ENCODE measurements around the gene PGAP2.

The PGAP2 gene

GRCh38 chr11:3795131-3796001, 13.0 kb upstream of the PGAP2 start:
- Histone ChIP-seq H3K9ac (ENCODE audit: low read length) (no peak overlapping the region), H3K4me3 (ENCODE audit: low read depth in 1 of 2, low read length in 2 of 2) (peak overlapping the region in 1 of 2 donors; percentile 80), H3K9me3 (ENCODE audit: low read length) (no peaks in the 10 kb centered on the region), H3K27me3 (ENCODE audit: control insufficient read depth in 1 of 2, insufficient read depth in 2 of 2, low read length in 2 of 2) (no peaks in the 10 kb centered on the region), H3K4me1 (ENCODE audit: insufficient read depth, low read length) (peaks cover 18% of the 10 kb centered on the region), H3K27ac (ENCODE audit: low read depth, low read length) (no peak overlapping the region), H3K36me3 (ENCODE audit: insufficient read depth, low read length) (peaks cover 16% of the 10 kb centered on the region)

DNA sequence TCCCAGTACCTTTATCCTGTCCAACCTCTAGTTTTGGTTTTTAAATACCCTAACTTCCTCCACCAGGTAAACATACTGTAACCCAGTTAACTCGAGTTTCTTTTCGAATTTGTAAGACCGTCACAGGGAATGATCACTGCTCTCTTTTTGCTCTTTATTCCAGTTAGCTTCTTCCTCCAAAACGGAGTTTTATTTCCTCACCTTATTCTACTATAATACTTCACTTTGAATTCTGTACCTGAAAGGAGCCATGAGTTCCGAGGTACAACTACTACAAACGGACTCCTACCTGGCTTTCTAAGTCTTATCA, 12.4 kb upstream of the PGAP2 start:
- Histone ChIP-seq H3K27ac (ENCODE audit: low read depth, low read length) (peak overlapping the region; percentile 1), H3K9me3 (ENCODE audit: low read length) (no peaks in the 10 kb centered on the region), H3K36me3 (ENCODE audit: insufficient read depth, low read length) (peaks cover 16% of the 10 kb centered on the region), H3K4me1 (ENCODE audit: insufficient read depth, low read length) (peaks cover 16% of the 10 kb centered on the region), H3K4me3 (ENCODE audit: low read depth in 1 of 2, low read length in 2 of 2) (peak overlapping the region in 1 of 2 donors; percentile 80), H3K27me3 (ENCODE audit: control insufficient read depth in 1 of 2, insufficient read depth in 2 of 2, low read length in 2 of 2) (no peaks in the 10 kb centered on the region), H3K9ac (ENCODE audit: low read length) (peak overlapping the region; percentile 81)

GRCh38 chr11:3796346-3796745, 12.0 kb upstream of the PGAP2 start:
- Histone ChIP-seq H3K4me3 (ENCODE audit: low read depth in 1 of 2, low read length in 2 of 2) (peak overlapping the region; percentile 75 to 80), H3K9me3 (ENCODE audit: low read length) (no peaks in the 10 kb centered on the region), H3K4me1 (ENCODE audit: insufficient read depth, low read length) (peaks cover 16% of the 10 kb centered on the region), H3K36me3 (ENCODE audit: insufficient read depth, low read length) (peaks cover 16% of the 10 kb centered on the region), H3K9ac (ENCODE audit: low read length) (peak overlapping the region; percentile 81), H3K27ac (ENCODE audit: low read depth, low read length) (peak overlapping the region; percentile 95), H3K27me3 (ENCODE audit: control insufficient read depth in 1 of 2, insufficient read depth in 2 of 2, low read length in 2 of 2) (no peaks in the 10 kb centered on the region)

DNA sequence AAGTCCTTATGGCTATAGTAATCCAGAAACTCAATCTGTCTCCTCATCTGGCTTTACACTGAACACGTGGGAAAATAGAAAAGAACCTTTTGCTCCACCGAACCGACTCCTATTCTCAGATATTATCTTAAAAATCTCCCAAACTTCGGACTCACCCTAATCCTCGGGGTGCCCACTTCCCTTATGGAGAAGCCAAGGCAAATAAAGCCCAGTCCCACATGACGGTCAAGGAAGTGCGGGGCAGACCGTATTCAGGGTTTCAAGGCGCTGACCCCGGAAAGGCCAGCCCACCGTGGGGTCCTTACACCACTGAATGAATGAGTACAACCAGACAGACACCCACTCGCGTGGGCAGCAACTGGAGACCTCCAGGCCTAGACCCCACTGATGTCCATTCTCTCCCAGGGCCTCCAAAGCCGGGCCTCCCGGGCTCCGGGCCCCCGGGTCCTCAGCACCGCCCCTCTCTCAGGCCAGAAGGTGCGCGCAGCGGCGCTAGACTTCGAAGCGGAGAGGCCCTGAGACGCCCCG, 11.5 kb upstream of the PGAP2 start:
- Histone ChIP-seq H3K27me3 (ENCODE audit: control insufficient read depth in 1 of 2, insufficient read depth in 2 of 2, low read length in 2 of 2) (no peaks in the 10 kb centered on the region), H3K4me3 (ENCODE audit: low read depth in 1 of 2, low read length in 2 of 2) (peak overlapping the region; percentile 75 to 80), H3K27ac (ENCODE audit: low read depth, low read length) (peak overlapping the region; percentile 95), H3K4me1 (ENCODE audit: insufficient read depth, low read length) (peaks cover 16% of the 10 kb centered on the region), H3K36me3 (ENCODE audit: insufficient read depth, low read length) (peaks cover 16% of the 10 kb centered on the region), H3K9ac (ENCODE audit: low read length) (peak overlapping the region; percentile 81), H3K9me3 (ENCODE audit: low read length) (no peaks in the 10 kb centered on the region)

DNA sequence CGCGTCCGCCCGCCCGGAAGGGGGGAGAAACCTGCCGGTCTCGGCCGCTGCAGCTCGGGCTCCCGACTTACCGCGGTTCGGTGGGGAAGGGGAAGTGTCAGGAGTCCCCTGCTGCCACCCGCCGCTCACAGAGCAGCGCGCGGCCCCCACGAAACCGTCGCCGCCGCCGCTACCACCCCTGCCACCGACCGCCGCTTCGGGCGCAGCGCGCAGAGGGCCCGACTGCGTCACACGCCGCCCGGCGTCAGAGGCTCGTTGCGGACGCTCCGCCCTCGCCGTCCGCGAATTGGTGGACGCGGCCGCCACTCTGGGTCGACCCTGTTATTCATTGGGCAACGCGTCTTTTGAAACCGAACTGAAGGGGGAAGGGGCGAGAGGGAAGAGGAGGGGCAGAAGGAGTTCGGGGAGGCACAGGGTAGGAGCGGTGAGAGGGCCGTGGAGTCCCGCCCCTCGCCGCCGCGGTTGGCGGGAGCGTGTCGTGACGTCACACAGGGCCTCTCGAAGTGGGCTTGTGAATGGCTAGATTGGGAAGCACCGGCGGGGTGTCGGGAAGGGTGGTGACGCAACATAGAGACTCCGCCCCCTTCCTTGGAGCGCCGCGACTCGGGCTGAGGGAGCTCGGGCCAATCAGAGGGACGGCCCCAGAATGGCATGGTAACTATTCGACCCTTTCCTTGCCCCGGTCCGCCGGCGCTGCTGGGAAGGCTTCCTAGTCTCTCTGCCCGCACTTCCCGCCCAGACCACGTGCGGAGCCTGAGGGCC, 10.8 kb upstream of the PGAP2 start, which contains the start of gene NUP98:
NUP98 (minus strand) TSS at position 226 of the 762 bp plus-strand sequence. CDS start 15,437 bp downstream, outside the sequence.
- H3K27me3 ChIP-seq (ENCODE audit: control insufficient read depth in 1 of 2, insufficient read depth in 2 of 2, low read length in 2 of 2), result no peaks in the 10 kb centered on the region
- H3K4me1 ChIP-seq (ENCODE audit: insufficient read depth, low read length), result peaks cover 16% of the 10 kb centered on the region
- no peaks in the 10 kb centered on the region for H3K9me3 ChIP-seq (ENCODE audit: low read length)
- H3K36me3 ChIP-seq (ENCODE audit: insufficient read depth, low read length), result peaks cover 12% of the 10 kb centered on the region
- peak within 1 kb of the TSS; percentile 75 to 83 for H3K4me3 ChIP-seq (ENCODE audit: low read depth in 1 of 2, low read length in 2 of 2)
- H3K27ac ChIP-seq (ENCODE audit: low read depth, low read length), result peak within 1 kb of the TSS; percentile 95
- H3K9ac ChIP-seq (ENCODE audit: low read length), result peak within 1 kb of the TSS; percentile 81

- H3K36me3 ChIP-seq (ENCODE audit: insufficient read depth, low read length), result peaks cover 4% of the 10 kb centered on the region
- H3K27me3 ChIP-seq (ENCODE audit: control insufficient read depth in 1 of 2, insufficient read depth in 2 of 2, low read length in 2 of 2), result no peaks in the 10 kb centered on the region
- H3K4me3 ChIP-seq (ENCODE audit: low read depth in 1 of 2, low read length in 2 of 2), result no peak overlapping the region
- no peaks in the 10 kb centered on the region for H3K9me3 ChIP-seq (ENCODE audit: low read length)
- peaks cover 16% of the 10 kb centered on the region for H3K4me1 ChIP-seq (ENCODE audit: insufficient read depth, low read length)
- H3K9ac ChIP-seq (ENCODE audit: low read length), result no peak overlapping the region
- H3K27ac ChIP-seq (ENCODE audit: low read depth, low read length), result no peak overlapping the region
These were observed 9.2 kb upstream of the PGAP2 start for GRCh38 chr11:3799143-3799542.

GRCh38 chr11:3799873-3800272, 8.5 kb upstream of the PGAP2 start:
- H3K27me3 ChIP-seq (ENCODE audit: control insufficient read depth in 1 of 2, insufficient read depth in 2 of 2, low read length in 2 of 2), result no peaks in the 10 kb centered on the region
- H3K4me3 ChIP-seq (ENCODE audit: low read depth in 1 of 2, low read length in 2 of 2), result no peak overlapping the region
- no peak overlapping the region for H3K27ac ChIP-seq (ENCODE audit: low read depth, low read length)
- H3K4me1 ChIP-seq (ENCODE audit: insufficient read depth, low read length), result peaks cover 12% of the 10 kb centered on the region
- no peaks in the 10 kb centered on the region for H3K9me3 ChIP-seq (ENCODE audit: low read length)
- no peak overlapping the region for H3K9ac ChIP-seq (ENCODE audit: low read length)
- no peaks in the 10 kb centered on the region for H3K36me3 ChIP-seq (ENCODE audit: insufficient read depth, low read length)

GRCh38 chr11:3802011-3802790, 6.2 kb upstream of the PGAP2 start:
- Histone ChIP-seq H3K27me3 (ENCODE audit: control insufficient read depth in 1 of 2, insufficient read depth in 2 of 2, low read length in 2 of 2) (no peaks in the 10 kb centered on the region), H3K36me3 (ENCODE audit: insufficient read depth, low read length) (no peaks in the 10 kb centered on the region), H3K27ac (ENCODE audit: low read depth, low read length) (no peak overlapping the region), H3K4me3 (ENCODE audit: low read depth in 1 of 2, low read length in 2 of 2) (no peak overlapping the region), H3K4me1 (ENCODE audit: insufficient read depth, low read length) (no peaks in the 10 kb centered on the region), H3K9me3 (ENCODE audit: low read length) (no peaks in the 10 kb centered on the region), H3K9ac (ENCODE audit: low read length) (no peak overlapping the region)

- no peaks in the 10 kb centered on the region for H3K9me3 ChIP-seq (ENCODE audit: low read length)
- no peaks in the 10 kb centered on the region for H3K27me3 ChIP-seq (ENCODE audit: control insufficient read depth in 1 of 2, insufficient read depth in 2 of 2, low read length in 2 of 2)
- H3K4me1 ChIP-seq (ENCODE audit: insufficient read depth, low read length), result peaks cover 4% of the 10 kb centered on the region
- H3K36me3 ChIP-seq (ENCODE audit: insufficient read depth, low read length), result no peaks in the 10 kb centered on the region
- no peak overlapping the region for H3K27ac ChIP-seq (ENCODE audit: low read depth, low read length)
- H3K9ac ChIP-seq (ENCODE audit: low read length), result no peak overlapping the region
- H3K4me3 ChIP-seq (ENCODE audit: low read depth in 1 of 2, low read length in 2 of 2), result no peak overlapping the region
These were observed 4.4 kb upstream of the PGAP2 start for GRCh38 chr11:3803726-3804495.

DNA sequence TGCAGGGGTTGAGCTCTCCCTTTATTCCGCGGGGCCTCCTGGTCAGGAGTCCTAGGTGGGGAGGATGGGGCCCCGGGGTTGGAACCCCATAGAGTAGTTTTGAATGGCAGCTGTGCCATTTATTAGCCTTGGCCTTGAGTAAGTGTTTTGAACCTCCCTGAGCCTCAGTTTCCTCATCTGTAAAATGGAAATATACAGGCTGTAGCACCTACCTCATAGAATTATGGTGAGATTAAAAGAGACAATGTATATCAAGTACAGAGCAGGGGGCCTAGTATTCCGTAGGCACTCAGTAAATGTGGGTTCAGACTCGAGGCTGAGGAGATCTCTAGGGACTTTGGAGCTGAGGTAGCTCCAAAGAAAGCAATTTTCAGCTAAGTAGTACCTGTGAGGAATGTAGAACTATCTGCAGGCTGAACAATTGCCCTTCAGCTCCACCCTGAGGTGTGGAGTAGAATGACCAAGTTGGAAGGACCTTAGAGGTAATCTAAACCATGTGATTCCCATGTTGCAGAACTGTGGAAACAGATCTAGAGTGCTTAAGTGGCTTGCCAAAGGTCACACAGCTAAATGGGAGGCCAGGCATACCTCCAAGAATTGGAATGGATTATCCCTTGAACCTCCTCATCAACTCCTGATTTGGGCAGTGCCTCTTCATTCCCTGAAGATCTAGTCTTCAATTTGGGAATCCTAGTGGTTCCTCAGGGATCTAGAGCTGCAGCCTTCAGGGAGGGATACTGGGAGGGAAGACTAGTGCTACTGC, 682 bp downstream of the PGAP2 start:
- H3K36me3 ChIP-seq (ENCODE audit: insufficient read depth, low read length), result no peaks in the 10 kb centered on the region
- H3K9me3 ChIP-seq (ENCODE audit: low read length), result no peaks in the 10 kb centered on the region
- H3K27ac ChIP-seq (ENCODE audit: low read depth, low read length), result peak overlapping the region; percentile 54
- no peak overlapping the region for H3K9ac ChIP-seq (ENCODE audit: low read length)
- no peaks in the 10 kb centered on the region for H3K27me3 ChIP-seq (ENCODE audit: control insufficient read depth in 1 of 2, insufficient read depth in 2 of 2, low read length in 2 of 2)
- H3K4me3 ChIP-seq (ENCODE audit: low read depth in 1 of 2, low read length in 2 of 2), result peak overlapping the region; percentile 74 to 91
- H3K4me1 ChIP-seq (ENCODE audit: insufficient read depth, low read length), result peaks cover 10% of the 10 kb centered on the region
